CD14-positive monocyte (primary cell): ENCODE measurements around the gene CYP46A1. TPM values are rescaled to one million over a fixed set of nuclear protein-coding genes. Genes with fewer than 3 reads are reported as not detected.
A peak's percentile ranks its signal among the peaks of the same experiment; 100 is the strongest.

ENCODE experiments used
- DNase-seq, 3 donors: peaks; one replicate each; pipeline ENCODE4 v3.0.0-alpha.2; 2011 to 2022
- H2AFZ ChIP-seq: 2 replicates; pipeline ENCODE4 v1.6.0; 2012; ENCODE audit warnings: mild to moderate bottlenecking, low read depth, low read length, inconsistent platforms; ENCODE audit not compliant: insufficient read depth, poor library complexity, severe bottlenecking
- H3K27ac ChIP-seq, 2 donors: 1 replicate in 1 of 2; 2 replicates in 1 of 2; pipeline ENCODE4 v1.5.1; 2012 to 2013; ENCODE audit warnings: low read length in 2 of 2, control low read depth in 1 of 2, inconsistent platforms in 1 of 2, low read depth in 1 of 2, mild to moderate bottlenecking in 1 of 2
- H3K27me3 ChIP-seq, 2 donors: one replicate each; pipeline versions ENCODE4 v1.6.0 to v1.6.1; 2011 to 2013; ENCODE audit warnings: low read length in 2 of 2; ENCODE audit not compliant: control insufficient read depth in 2 of 2, insufficient read depth in 2 of 2
- H3K36me3 ChIP-seq, 2 donors: replicated peaks in 1 of 2; 1 replicate in 1 of 2; 2 replicates in 1 of 2; pipeline versions ENCODE4 v1.5.1 to v1.6.1; 2012 to 2013; ENCODE audit warnings: low read length in 2 of 2, control low read depth in 1 of 2, inconsistent platforms in 1 of 2, mild to moderate bottlenecking in 1 of 2; ENCODE audit not compliant: insufficient read depth in 2 of 2, control insufficient read depth in 1 of 2
- H3K4me1 ChIP-seq, 2 donors: 1 replicate in 1 of 2; 2 replicates in 1 of 2; pipeline versions ENCODE4 v1.5.1 to v1.6.1; 2012 to 2013; ENCODE audit warnings: low read length in 2 of 2, control low read depth in 1 of 2, inconsistent platforms in 1 of 2, mild to moderate bottlenecking in 1 of 2, moderate library complexity in 1 of 2; ENCODE audit not compliant: insufficient read depth in 2 of 2, control insufficient read depth in 1 of 2
- H3K4me2 ChIP-seq: replicated peaks from 2 replicates; pipeline ENCODE3; 2012; ENCODE audit warnings: low read length, moderate library complexity, mild to moderate bottlenecking; ENCODE audit not compliant: poor library complexity, severe bottlenecking; ENCODE audit errors: extremely low read depth
- H3K4me3 ChIP-seq, 3 experiments: fragments of 200-600 bp in 1 of 3; sonication (generic) in 1 of 3; replicated peaks in 1 of 3; 1 replicate in 2 of 3; 2 replicates in 1 of 3; pipeline ENCODE4 v1.5.1; 2011 to 2013; ENCODE audit warnings: low read length in 3 of 3, mild to moderate bottlenecking in 3 of 3, control low read depth in 2 of 3, low read depth in 2 of 3, inconsistent platforms in 1 of 3, moderate library complexity in 1 of 3
- H3K79me2 ChIP-seq: 2 replicates; pipeline ENCODE4 v1.6.0; 2012; ENCODE audit warnings: mild to moderate bottlenecking, control low read depth, inconsistent platforms, low read length, moderate library complexity; ENCODE audit not compliant: insufficient read depth
- H3K9ac ChIP-seq: 2 replicates; pipeline ENCODE4 v1.6.0; 2017; ENCODE audit warnings: low read length, mild to moderate bottlenecking; ENCODE audit not compliant: insufficient read depth, poor library complexity, severe bottlenecking
- H3K9me3 ChIP-seq, 2 donors: replicated peaks in 1 of 2; 1 replicate in 1 of 2; 2 replicates in 1 of 2; pipeline versions ENCODE4 v1.5.1 to v1.6.1; 2012 to 2013; ENCODE audit warnings: low read length in 2 of 2, control low read depth in 1 of 2; ENCODE audit not compliant: control insufficient read depth in 1 of 2, insufficient read depth in 1 of 2
- H4K20me1 ChIP-seq: 2 replicates; pipeline ENCODE4 v1.6.0; 2012; ENCODE audit warnings: mild to moderate bottlenecking, low read length, control low read depth, moderate library complexity; ENCODE audit not compliant: insufficient read depth
- H3K27ac Mint-ChIP-seq, 7 donors: one replicate each; pipeline ENCODE4 v1.8.0; 2020; ENCODE audit warnings: mild to moderate bottlenecking in 7 of 7, mixed read lengths in 7 of 7, moderate library complexity in 6 of 7, inconsistent platforms in 2 of 7
- H3K27me3 Mint-ChIP-seq, 3 donors: one replicate each; pipeline ENCODE4 v1.8.0; 2021 to 2022; ENCODE audit warnings: low read depth in 3 of 3, mild to moderate bottlenecking in 3 of 3, mixed read lengths in 3 of 3, moderate library complexity in 3 of 3, inconsistent platforms in 1 of 3
- H3K36me3 Mint-ChIP-seq, 2 donors: one replicate each; pipeline ENCODE4 v1.8.0; 2020; ENCODE audit warnings: mixed read lengths in 2 of 2, inconsistent platforms in 1 of 2, mild to moderate bottlenecking in 1 of 2
- H3K4me1 Mint-ChIP-seq: one replicate; pipeline ENCODE4 v1.8.0; 2020; ENCODE audit warnings: mild to moderate bottlenecking, mixed read lengths
- H3K4me3 Mint-ChIP-seq, 2 donors: one replicate each; pipeline ENCODE4 v1.8.0; 2020; ENCODE audit warnings: mild to moderate bottlenecking in 2 of 2, mixed read lengths in 2 of 2, moderate library complexity in 1 of 2
- H3K9me3 Mint-ChIP-seq, 7 donors: one replicate each; pipeline ENCODE4 v1.8.0; 2020 to 2022; ENCODE audit warnings: mixed read lengths in 7 of 7, mild to moderate bottlenecking in 6 of 7, moderate library complexity in 6 of 7, inconsistent platforms in 2 of 7
- whole genome bisulfite sequencing: methylation state at CpG from one replicate; pipeline ENCODE4 v1.1.5; 2013; ENCODE audit warnings: missing lambda C conversion rate; ENCODE audit not compliant: insufficient coverage; 5-methylcytosine and 5-hydroxymethylcytosine counted together
- intact Hi-C, 2 donors: fragments of 100-400 bp; cut with micrococcal nuclease; formaldehyde crosslinking; loops; one replicate each; pipeline versions ENCODE4 v1.15.0 to v1.15.1; 2023
- polyA plus RNA-seq, 3 donors: library from polyadenylated mRNA; depleted of rRNA in 1 of 3; unstranded in 2 of 3; stranded (reverse) in 1 of 3; fragments of 300-500 nt in 2 of 3; fragments of >200 nt in 1 of 3; fragmentation: Illumina TruSeq in 2 of 3; gene quantifications; 1 replicate in 2 of 3; 2 replicates in 1 of 3; pipeline ENCODE4 v1.2.3, GENCODE V29; 2012 to 2021
- TF ChIP-seq, protein P1 (sequence below): fragments of 200-600 bp; IDR thresholded peaks from one replicate; pipeline ENCODE4 v1.8.0; 2022; ENCODE audit warnings: antibody characterized with exemption, mild to moderate bottlenecking

Gene CYP46A1
- polyA plus RNA-seq, 3 donors, result not detected

DNA sequence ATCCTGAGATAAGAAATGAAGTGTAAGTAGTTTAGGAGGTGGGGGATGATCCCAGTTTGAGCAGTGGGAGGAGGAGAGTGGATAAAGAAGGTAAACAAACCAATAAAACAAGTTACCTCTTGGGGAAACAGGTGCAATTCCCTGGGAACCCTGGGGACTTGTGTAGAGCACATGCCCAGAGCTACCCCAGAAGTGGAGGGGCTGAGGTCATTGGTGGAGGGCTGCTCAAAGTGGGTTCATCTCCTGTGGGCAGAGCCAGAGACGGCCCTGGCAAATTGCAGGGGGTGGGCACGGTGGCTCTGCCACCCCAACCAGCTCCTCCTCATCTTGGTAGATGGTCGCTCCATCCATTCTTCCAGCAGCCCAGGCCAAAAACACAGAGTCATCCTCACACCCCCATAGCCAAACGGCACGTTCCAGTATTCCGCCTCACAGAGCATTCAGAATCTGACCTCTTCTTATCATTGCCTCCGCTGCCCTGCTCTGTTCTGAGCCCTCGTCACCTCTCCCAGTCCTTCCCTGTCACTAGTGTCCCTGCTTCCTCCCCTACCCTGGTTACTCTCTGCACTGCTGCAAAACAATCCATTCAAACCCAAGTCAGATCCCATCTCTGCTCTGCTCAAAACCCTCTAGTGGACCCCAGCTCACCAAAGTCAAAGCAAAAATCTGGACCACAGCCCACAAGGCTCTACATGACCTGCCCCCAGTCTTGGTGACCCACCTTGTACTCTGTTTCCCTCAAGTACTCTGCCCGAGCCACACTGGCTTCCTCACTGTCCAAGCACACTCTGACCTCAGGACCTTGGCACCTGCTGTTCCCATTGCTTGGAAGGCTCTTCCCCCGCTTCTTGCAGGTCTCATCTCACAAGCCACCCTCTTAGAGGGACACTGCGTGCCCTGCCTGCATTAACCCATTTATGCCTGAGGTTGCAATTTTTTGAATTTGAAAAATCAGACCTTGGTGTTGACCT lies 5.5 kb downstream of the CYP46A1 start:
- Histone ChIP-seq H4K20me1 (no peaks in the 10 kb centered on the region), H3K9ac (no peak overlapping the region), H3K36me3 (no peaks in the 10 kb centered on the region), H3K9me3 (peaks cover 0 to 2% of the 10 kb centered on the region in 2 donors), H3K4me3 (no peak overlapping the region), H2AFZ (no peak overlapping the region), H3K27ac (no peak overlapping the region), H3K27me3 (peaks cover 7 to 29% of the 10 kb centered on the region in 2 donors), H3K79me2 (no peaks in the 10 kb centered on the region), H3K4me1 (peaks cover 2% of the 10 kb centered on the region in 2 donors), H3K4me2 (no peak overlapping the region)
- Mint-ChIP-seq H3K4me3 (peak overlapping the region in 1 of 2 donors; percentile 67), H3K4me1 (peaks cover 7% of the 10 kb centered on the region), H3K36me3 (no peaks in the 10 kb centered on the region), H3K27me3 (peaks cover 49 to 61% (median 58%) of the 10 kb centered on the region in 3 donors), H3K27ac (peak overlapping the region in 1 of 7 donors; percentile 37), H3K9me3 (peaks cover 0 to 8% (median 0%) of the 10 kb centered on the region in 7 donors)
- 91% methylated on average over 11 of the region's 11 CpGs for WGBS
- DNase-seq, result no peak
- intact Hi-C loops, result loop anchor here in 1 of 2 donors (10.0 kb wide), 1 partner anchor 505 kb away; no protein-coding TSS in a partner anchor
- TF ChIP-seq, protein P1, sequence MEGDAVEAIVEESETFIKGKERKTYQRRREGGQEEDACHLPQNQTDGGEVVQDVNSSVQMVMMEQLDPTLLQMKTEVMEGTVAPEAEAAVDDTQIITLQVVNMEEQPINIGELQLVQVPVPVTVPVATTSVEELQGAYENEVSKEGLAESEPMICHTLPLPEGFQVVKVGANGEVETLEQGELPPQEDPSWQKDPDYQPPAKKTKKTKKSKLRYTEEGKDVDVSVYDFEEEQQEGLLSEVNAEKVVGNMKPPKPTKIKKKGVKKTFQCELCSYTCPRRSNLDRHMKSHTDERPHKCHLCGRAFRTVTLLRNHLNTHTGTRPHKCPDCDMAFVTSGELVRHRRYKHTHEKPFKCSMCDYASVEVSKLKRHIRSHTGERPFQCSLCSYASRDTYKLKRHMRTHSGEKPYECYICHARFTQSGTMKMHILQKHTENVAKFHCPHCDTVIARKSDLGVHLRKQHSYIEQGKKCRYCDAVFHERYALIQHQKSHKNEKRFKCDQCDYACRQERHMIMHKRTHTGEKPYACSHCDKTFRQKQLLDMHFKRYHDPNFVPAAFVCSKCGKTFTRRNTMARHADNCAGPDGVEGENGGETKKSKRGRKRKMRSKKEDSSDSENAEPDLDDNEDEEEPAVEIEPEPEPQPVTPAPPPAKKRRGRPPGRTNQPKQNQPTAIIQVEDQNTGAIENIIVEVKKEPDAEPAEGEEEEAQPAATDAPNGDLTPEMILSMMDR, result no peak

DNA sequence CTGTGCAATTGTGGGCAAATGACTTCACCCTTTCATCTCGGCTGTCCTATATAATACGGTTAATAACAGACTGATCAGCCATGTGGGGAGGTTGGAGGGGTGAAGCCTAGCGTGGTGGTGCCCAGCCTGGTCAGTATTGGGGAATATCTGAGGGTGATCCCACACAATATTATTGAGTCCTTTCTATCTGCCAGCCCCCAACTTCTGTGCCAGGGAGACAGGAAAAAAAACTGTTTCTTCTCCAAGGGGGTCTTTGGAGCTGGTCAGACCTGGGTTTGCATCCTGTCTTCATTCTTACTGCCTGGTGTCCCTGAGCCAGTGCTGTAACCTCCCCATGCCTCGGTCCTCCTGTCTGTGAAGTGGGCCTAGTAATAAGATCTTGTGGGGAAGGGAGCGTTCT lies 6.5 kb downstream of the CYP46A1 start:
- Histone ChIP-seq H3K4me3 (no peak overlapping the region), H3K79me2 (no peaks in the 10 kb centered on the region), H3K36me3 (no peaks in the 10 kb centered on the region), H3K9ac (no peak overlapping the region), H3K4me2 (no peak overlapping the region), H3K27me3 (peaks cover 3 to 22% of the 10 kb centered on the region in 2 donors), H4K20me1 (no peaks in the 10 kb centered on the region), H3K4me1 (no peaks in the 10 kb centered on the region), H2AFZ (no peak overlapping the region), H3K9me3 (no peaks in the 10 kb centered on the region), H3K27ac (no peak overlapping the region)
- WGBS, result no CpG with 5 or more reads among the region's 5 CpGs
- Mint-ChIP-seq H3K27ac (no peak overlapping the region), H3K4me3 (no peak overlapping the region), H3K4me1 (peaks cover 7% of the 10 kb centered on the region), H3K27me3 (peaks cover 39 to 55% (median 48%) of the 10 kb centered on the region in 3 donors), H3K36me3 (no peaks in the 10 kb centered on the region), H3K9me3 (peaks cover 0 to 3% (median 0%) of the 10 kb centered on the region in 7 donors)
- DNase-seq, result no peak
- intact Hi-C loops, result no loop called here
- TF ChIP-seq, protein P1, result no peak
